Kidney (tissue), 14 donors: ENCODE data around the gene PEPD. TPM values are rescaled to one million over a fixed set of nuclear protein-coding genes. Genes with fewer than 3 reads are reported as not detected.

Experiments
- DNase-seq, 5 donors: peaks; one replicate each; pipeline ENCODE4 v3.0.0-alpha.2; 2013 to 2020
- FAIRE-seq: peaks from 2 replicates; lab custom pipeline; 2012; peaks lifted over from hg19 to GRCh38; lab: Jason Lieb, UNC
- H3K27ac ChIP-seq, 2 donors: one replicate each; pipeline ENCODE4 v1.7.0; 2013; ENCODE audit warnings: low read depth in 2 of 2, low read length in 2 of 2, inconsistent platforms in 1 of 2
- H3K27me3 ChIP-seq: one replicate; pipeline ENCODE4 v1.7.1; 2013; ENCODE audit warnings: low read length, inconsistent platforms; ENCODE audit not compliant: control insufficient read depth, insufficient read depth
- H3K36me3 ChIP-seq, 3 donors: one replicate each; pipeline versions ENCODE4 v1.7.0 to v1.7.1; 2013; ENCODE audit warnings: low read length in 3 of 3, control low read depth in 1 of 3, inconsistent platforms in 1 of 3; ENCODE audit not compliant: insufficient read depth in 3 of 3, control insufficient read depth in 2 of 3
- H3K4me1 ChIP-seq, 3 donors: one replicate each; pipeline versions ENCODE4 v1.7.0 to v1.7.1; 2013; ENCODE audit warnings: low read length in 3 of 3, inconsistent platforms in 1 of 3, low read depth in 1 of 3; ENCODE audit not compliant: control insufficient read depth in 2 of 3, insufficient read depth in 2 of 3
- H3K4me3 ChIP-seq, 3 donors: one replicate each; pipeline versions ENCODE4 v1.7.0 to v1.8.1; 2013; ENCODE audit warnings: low read length in 3 of 3, control low read depth in 1 of 3, inconsistent platforms in 1 of 3
- H3K9ac ChIP-seq, 3 donors: one replicate each; pipeline versions ENCODE4 v1.7.0 to v1.7.1; 2013; ENCODE audit warnings: low read length in 3 of 3, control low read depth in 1 of 3, inconsistent platforms in 1 of 3
- H3K9me3 ChIP-seq, 3 donors: one replicate each; pipeline versions ENCODE4 v1.7.0 to v1.7.1; 2013; ENCODE audit warnings: low read length in 3 of 3, control low read depth in 1 of 3, inconsistent platforms in 1 of 3; ENCODE audit not compliant: control insufficient read depth in 2 of 3, insufficient read depth in 1 of 3
- intact Hi-C: fragments of 100-400 bp; cut with DNase I; formaldehyde crosslinking; loops from one replicate; pipeline ENCODE4 v1.11.1; 2022
- polyA plus RNA-seq: library from polyadenylated mRNA; stranded (reverse); fragments of 350-450 nt; fragmentation: Illumina TruSeq; extraction: RNeasy Lipid Tissue Mini Kit (QIAGEN cat#74804); gene quantifications from one replicate; pipeline ENCODE4 v1.2.3, GENCODE V29; 2014; ENCODE audit warnings: low read depth, low replicate concordance; ENCODE audit not compliant: insufficient read depth
- total RNA-seq: library from RNA; stranded (reverse); fragmentation: NEBNext Ultra II Directional; extraction: Animal tissue kit (Norgen Biotek cat#: 25700); gene quantifications from one replicate; pipeline ENCODE4 v1.2.1, GENCODE V29; 2021
- TF ChIP-seq, protein P1 (sequence below): IDR thresholded peaks from 3 replicates; pipeline ENCODE4 v1.5.1; 2012; ENCODE audit warnings: mild to moderate bottlenecking, moderate library complexity, borderline replicate concordance; ENCODE audit not compliant: insufficient read depth; ENCODE audit errors: extremely low read depth
- donor health status: control.
- donor health status: control.
- donor health status: control.
- donor health status: control.
- donor health status: control.
- donor health status: DM: yes; HTN: yes; CAD: no.
- donor health status: Normal renal cell carcinoma (clear cell type).

Gene PEPD
- total and polyA plus RNA-seq, 2 donors from 2014 or later: 71.4 to 402 TPM

DNA sequence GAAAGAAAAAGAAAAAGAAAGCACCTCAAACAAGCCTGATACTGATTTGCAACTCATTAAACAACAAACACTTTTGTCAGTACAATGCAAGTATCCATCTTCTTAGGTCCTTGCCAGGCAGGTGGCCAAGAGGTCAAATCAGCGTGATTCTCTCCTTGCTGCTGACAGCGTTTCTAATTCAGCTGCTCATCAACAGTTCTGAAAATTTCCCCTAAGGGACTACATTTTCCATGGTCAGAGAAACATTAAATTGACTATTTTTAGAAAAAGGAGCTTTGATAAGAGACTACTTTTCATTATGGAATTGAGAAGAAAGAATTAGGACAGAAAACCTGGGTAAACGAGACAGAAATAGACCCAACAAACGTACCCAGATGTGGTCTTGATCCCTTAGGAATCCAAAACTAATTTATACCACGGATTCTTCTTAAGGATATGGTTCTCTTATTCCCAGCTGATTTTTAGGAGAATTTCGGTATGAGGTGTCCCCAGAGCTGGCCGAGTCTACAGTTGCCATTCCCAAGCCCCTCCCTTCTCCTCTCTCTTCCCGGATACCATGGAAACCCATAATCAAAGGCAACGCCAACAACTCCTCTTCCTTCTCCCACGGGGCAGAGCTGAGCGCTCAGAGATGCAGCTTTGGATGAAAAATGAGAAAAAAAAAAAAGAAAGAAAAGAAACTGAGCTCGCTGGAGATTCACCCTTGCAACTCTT is 177.6 kb downstream of the PEPD start:
- TF ChIP-seq, protein P1, sequence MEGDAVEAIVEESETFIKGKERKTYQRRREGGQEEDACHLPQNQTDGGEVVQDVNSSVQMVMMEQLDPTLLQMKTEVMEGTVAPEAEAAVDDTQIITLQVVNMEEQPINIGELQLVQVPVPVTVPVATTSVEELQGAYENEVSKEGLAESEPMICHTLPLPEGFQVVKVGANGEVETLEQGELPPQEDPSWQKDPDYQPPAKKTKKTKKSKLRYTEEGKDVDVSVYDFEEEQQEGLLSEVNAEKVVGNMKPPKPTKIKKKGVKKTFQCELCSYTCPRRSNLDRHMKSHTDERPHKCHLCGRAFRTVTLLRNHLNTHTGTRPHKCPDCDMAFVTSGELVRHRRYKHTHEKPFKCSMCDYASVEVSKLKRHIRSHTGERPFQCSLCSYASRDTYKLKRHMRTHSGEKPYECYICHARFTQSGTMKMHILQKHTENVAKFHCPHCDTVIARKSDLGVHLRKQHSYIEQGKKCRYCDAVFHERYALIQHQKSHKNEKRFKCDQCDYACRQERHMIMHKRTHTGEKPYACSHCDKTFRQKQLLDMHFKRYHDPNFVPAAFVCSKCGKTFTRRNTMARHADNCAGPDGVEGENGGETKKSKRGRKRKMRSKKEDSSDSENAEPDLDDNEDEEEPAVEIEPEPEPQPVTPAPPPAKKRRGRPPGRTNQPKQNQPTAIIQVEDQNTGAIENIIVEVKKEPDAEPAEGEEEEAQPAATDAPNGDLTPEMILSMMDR: no peak
- Histone ChIP-seq H3K4me3 (no peak overlapping the region), H3K9me3 (no peaks in the 10 kb centered on the region), H3K4me1 (no peaks in the 10 kb centered on the region), H3K9ac (no peak overlapping the region), H3K27ac (no peak overlapping the region), H3K27me3 (no peaks in the 10 kb centered on the region), H3K36me3 (no peaks in the 10 kb centered on the region)
- FAIRE-seq (no peak), DNase-seq (peak in 2 of 5 donors; percentile 15 to 27)
- intact Hi-C loops: no loop called here

DNA sequence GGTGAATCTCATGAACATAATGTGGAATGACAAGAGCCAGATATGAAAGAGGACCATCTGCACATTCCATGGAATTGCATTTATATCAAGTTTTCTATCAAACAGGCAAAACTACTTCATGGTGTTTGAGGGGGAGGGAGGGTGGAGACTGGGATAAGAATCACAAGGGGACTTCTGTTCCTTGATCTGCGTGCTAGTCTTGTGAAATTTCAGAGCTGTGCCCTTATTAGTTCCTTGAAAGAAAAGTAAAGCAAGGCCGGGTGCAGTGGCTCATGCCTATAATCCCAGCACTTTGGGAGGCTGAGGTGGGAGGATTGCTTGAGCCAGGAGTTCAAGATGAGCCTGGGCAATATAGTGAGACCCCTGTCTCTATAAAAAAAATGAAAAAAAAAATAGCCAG is 178.3 kb downstream of the PEPD start:
- H3K27ac ChIP-seq: no peak overlapping the region
- intact Hi-C loops: no loop called here
- DNase-seq (no peak), FAIRE-seq (no peak)
- no peaks in the 10 kb centered on the region for H3K4me1 ChIP-seq
- no peaks in the 10 kb centered on the region for H3K27me3 ChIP-seq
- no peaks in the 10 kb centered on the region for H3K36me3 ChIP-seq
- TF ChIP-seq, protein P1: no peak
- no peak overlapping the region for H3K4me3 ChIP-seq
- H3K9ac ChIP-seq: no peak overlapping the region
- H3K9me3 ChIP-seq: no peaks in the 10 kb centered on the region

DNA sequence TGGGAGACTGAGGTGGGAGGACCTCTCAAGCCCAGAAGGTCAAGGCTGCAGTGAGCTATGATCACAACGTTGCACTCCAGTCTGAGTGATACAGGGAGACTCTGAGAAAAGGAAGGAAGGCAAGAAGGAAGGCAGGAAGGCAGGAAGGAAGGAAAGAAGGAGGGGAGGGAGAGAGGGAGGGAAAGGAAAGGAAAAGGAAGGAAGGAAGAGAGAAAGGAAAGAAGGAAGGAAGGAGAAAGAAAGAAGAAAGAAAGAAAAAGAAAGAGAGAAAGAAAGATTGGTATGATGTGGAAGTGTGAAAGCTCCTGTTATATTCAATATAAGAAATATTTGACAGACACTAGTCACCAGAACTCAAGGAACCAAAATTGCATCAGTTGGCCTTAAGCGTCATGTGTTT is 180.6 kb downstream of the PEPD start:
- H3K36me3 ChIP-seq: no peaks in the 10 kb centered on the region
- H3K9ac ChIP-seq: no peak overlapping the region
- no peak overlapping the region for H3K27ac ChIP-seq
- H3K4me3 ChIP-seq: no peak overlapping the region
- no peaks in the 10 kb centered on the region for H3K9me3 ChIP-seq
- H3K4me1 ChIP-seq: no peaks in the 10 kb centered on the region
- FAIRE-seq (no peak), DNase-seq (no peak)
- TF ChIP-seq, protein P1: no peak
- intact Hi-C loops: no loop called here
- H3K27me3 ChIP-seq: no peaks in the 10 kb centered on the region
